AG09309 (cell line): ENCODE data around the gene TMEM131L.
"Not testable (repeated sequence)": the region's sequence is repeated elsewhere in the genome, so short reads cannot be mapped to it uniquely, and the experiment has no call there.

Source experiments
- DNase-seq: peaks from one replicate; pipeline ENCODE4 v3.0.0-alpha.2; 2010; ENCODE audit warnings: low read depth
- H3K4me3 ChIP-seq: 2 replicates; pipeline ENCODE4 v1.5.1; 2011; ENCODE audit warnings: mild to moderate bottlenecking, low read depth, low read length, moderate library complexity; ENCODE audit not compliant: control insufficient read depth
- TF ChIP-seq, protein P1 (sequence below): IDR thresholded peaks from 2 replicates; pipeline ENCODE4 v1.5.1; 2011; ENCODE audit warnings: mild to moderate bottlenecking, low read depth, low read length, inconsistent platforms; ENCODE audit not compliant: insufficient read depth, control insufficient read depth; ENCODE audit errors: missing control alignments

TMEM131L gene

DNA sequence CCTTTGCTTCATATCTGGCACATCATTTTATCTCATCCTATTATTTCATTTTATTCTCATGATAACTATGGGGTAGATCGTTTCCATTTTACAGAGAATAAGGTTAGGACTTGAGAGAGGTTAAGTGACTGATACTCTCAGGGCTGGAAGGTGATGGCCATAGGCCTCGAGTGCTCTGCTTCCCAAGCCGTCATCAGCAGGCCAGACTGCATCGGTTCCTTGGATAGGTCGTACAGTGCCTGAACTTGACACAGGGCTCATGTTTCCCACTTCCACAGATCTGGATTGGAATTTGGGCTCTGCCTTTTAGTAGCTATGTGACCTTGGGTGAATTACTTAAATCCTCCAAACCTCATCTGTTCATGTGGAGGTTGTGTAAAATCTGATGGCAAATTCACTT lies 81.4 kb downstream of the TMEM131L start:
- DNase-seq, result no peak
- H3K4me3 ChIP-seq, result no peak overlapping the region

DNA sequence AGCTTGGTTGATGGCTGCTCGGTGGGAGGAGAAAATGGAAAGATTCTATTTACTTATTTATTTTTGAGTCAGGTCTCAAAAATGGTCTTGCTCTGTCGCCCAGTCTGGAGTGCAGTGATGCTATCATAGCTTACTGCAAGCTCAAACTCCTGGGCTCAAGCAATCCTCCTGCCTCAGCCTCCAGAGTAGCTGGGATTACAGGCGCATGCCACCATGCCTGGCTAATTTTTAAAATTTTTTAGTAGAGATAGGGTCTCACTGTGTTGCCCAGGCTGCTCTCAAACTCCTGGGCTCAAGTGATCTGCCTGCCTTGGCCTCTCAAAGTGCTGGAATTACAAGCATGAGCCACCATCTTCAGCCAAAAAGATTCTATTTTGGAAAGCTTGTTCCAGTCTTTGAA lies 82.7 kb downstream of the TMEM131L start:
- not testable (repeated sequence) for H3K4me3 ChIP-seq, DNase-seq

More for the DNA sequence above, 81.4 kb downstream of the TMEM131L start:
- TF ChIP-seq, protein P1, sequence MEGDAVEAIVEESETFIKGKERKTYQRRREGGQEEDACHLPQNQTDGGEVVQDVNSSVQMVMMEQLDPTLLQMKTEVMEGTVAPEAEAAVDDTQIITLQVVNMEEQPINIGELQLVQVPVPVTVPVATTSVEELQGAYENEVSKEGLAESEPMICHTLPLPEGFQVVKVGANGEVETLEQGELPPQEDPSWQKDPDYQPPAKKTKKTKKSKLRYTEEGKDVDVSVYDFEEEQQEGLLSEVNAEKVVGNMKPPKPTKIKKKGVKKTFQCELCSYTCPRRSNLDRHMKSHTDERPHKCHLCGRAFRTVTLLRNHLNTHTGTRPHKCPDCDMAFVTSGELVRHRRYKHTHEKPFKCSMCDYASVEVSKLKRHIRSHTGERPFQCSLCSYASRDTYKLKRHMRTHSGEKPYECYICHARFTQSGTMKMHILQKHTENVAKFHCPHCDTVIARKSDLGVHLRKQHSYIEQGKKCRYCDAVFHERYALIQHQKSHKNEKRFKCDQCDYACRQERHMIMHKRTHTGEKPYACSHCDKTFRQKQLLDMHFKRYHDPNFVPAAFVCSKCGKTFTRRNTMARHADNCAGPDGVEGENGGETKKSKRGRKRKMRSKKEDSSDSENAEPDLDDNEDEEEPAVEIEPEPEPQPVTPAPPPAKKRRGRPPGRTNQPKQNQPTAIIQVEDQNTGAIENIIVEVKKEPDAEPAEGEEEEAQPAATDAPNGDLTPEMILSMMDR, result no peak

DNA sequence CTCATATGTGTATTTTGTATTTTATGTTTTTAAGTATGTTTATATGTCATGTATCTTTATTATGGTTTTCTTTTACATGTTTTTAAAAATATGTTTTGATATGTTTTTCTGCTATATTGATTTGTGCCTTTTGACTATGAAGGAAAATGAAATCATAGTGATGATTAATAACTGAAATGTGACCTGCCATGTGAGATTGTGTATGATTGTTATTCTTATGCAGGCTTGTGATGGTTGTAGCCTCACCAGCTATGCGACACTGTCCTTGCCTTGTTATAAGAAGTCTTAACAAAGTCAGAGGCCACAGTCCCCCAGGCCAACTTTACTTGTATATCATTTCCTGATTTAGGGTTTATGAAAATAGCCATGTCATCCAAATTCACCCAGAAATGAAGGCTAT lies 83.2 kb downstream of the TMEM131L start:
- H3K4me3 ChIP-seq, result no peak overlapping the region
- no peak for DNase-seq
- TF ChIP-seq, protein P1, result no peak

DNA sequence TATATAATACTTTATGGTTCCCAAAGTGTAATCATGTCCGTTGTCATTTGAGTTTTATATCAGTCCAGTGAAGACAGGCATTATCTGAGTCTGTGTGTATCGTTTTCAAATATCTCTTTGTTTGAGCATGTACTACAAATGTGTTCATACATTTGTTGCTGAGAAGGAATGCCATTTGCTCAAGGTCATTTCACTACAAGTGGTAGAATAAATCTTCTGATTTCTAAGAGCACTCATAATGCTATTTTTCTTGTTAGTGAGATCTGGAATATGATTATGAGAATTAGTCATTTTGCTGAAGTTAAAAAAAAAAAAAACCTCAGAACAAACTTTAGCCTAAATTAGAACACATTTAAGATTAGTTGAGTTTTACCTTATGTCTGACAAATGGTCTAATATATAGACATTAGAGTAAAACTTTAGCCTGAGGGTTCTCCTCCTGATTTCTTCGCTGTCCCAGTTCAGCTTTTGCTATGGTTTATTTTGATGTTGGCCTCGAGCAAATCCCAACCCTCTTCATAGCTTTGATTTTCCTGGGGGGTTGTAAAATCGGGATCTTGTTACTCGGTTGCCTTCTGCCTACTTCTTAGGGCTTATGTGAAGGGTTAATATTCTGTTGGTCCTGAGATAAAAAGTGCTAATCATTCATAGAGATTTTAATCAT lies 87.1 kb downstream of the TMEM131L start:
- DNase-seq, result no peak
- H3K4me3 ChIP-seq, result no peak overlapping the region
- TF ChIP-seq, protein P1, result no peak

DNA sequence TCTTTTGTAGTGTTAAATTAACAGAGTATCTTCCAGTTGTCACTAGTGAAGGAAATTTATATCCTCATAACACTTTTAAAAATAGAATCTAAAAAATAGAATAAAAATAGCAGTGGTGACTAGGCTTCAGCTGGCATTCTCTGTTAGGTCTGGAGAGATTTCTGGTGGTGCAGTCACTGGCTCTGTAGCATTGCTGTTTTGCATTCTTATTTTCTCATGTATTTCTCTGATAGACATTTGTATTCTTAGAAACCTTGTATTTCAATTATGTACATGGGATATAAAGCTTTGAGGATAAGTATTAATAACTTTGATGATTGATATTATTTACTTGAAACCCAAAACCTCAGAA lies 87.6 kb downstream of the TMEM131L start:
- H3K4me3 ChIP-seq, result no peak overlapping the region
- TF ChIP-seq, protein P1, result no peak
- no peak for DNase-seq

DNA sequence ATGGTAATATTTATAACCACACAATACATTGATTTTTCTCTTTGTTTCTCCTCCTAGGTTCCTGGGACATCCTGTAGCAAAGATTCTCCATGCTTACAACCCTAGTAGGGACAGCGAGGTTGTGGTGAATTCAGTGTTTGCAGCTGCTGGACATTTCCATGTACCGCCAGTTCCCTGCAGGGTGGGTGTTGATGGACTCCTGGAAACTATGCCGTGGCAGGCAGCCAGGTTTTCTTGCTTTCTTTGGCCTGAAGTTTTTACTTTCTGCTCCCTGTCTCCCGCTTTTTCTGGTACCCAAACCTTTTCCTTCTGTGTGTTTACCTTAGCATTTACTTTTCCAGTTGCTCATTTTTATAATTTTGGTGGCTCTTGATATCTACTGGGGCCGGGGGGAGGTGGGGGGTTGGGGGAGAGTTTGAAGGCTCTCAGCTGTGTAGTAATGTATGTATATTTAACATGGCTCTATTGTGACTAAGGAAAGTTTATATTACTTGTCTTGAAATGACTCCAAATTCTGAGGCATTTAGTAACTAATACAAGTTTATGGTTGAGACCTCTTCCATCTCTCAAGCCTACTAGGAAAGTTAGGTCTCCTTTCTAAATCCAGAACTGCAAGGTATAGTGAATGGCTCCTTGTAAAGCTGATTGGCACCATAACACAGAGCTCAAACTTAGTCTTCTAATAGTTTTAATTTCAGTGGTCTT lies 89.7 kb downstream of the TMEM131L start:
- H3K4me3 ChIP-seq, result no peak overlapping the region
- DNase-seq, result no peak
- TF ChIP-seq, protein P1, result no peak

DNA sequence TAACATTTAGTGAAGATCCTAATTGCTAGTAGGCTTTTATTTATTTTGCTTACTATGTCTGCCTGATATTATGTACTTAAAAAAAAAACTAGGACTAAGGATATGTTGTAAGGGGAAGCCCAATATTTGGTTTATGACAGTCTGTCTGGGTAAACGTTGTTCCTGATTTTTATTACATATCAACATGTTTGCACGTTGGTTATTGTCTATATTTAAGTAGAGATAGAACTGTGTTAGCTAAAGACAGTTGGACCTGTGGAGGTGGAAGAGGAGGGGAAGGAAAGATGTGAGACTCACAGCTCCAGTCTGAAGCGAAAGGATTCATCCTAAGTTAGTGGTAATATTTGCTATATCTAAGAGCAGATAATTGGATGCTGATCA lies 90.3 kb downstream of the TMEM131L start:
- H3K4me3 ChIP-seq, result no peak overlapping the region
- TF ChIP-seq, protein P1, result no peak
- DNase-seq, result no peak
